Mesenchymal stem cell (in vitro differentiated cells and primary cell): ENCODE measurements around the gene RNASEH1.

Source experiments
- DNase-seq: peaks from one replicate; pipeline ENCODE4 v3.0.0-alpha.2; 2013
- H2AFZ ChIP-seq: one replicate; pipeline ENCODE4 v1.6.1; 2013; ENCODE audit warnings: low read depth, mild to moderate bottlenecking, control low read depth, inconsistent platforms, low read length, moderate library complexity
- H2AK5ac ChIP-seq: 2 replicates; pipeline ENCODE4 v1.6.1; 2013; ENCODE audit warnings: low read length, moderate library complexity, mild to moderate bottlenecking, inconsistent platforms; ENCODE audit not compliant: severe bottlenecking
- H2BK120ac ChIP-seq: one replicate; pipeline ENCODE4 v1.6.1; 2013; ENCODE audit warnings: low read depth, mild to moderate bottlenecking, inconsistent platforms, low read length, moderate library complexity
- H2BK12ac ChIP-seq, 2 experiments: one replicate each; pipeline ENCODE4 v1.6.1; 2013; ENCODE audit warnings: inconsistent platforms in 2 of 2, low read length in 2 of 2, mild to moderate bottlenecking in 2 of 2, moderate library complexity in 2 of 2, control low read depth in 1 of 2
- H2BK15ac ChIP-seq: one replicate; pipeline ENCODE4 v1.6.1; 2013; ENCODE audit warnings: mild to moderate bottlenecking, low read depth, inconsistent platforms; ENCODE audit not compliant: poor library complexity, severe bottlenecking
- H2BK5ac ChIP-seq: 2 replicates; pipeline ENCODE4 v1.6.1; 2013; ENCODE audit warnings: low read depth, mild to moderate bottlenecking, low read length, control low read depth, inconsistent platforms; ENCODE audit not compliant: poor library complexity, severe bottlenecking
- H3K14ac ChIP-seq, 2 experiments: one replicate each; pipeline ENCODE4 v1.6.1; 2013; ENCODE audit warnings: inconsistent platforms in 2 of 2, low read length in 2 of 2, control low read depth in 1 of 2, mild to moderate bottlenecking in 1 of 2, moderate library complexity in 1 of 2
- H3K18ac ChIP-seq, 2 experiments: one replicate each; pipeline ENCODE4 v1.6.1; 2013; ENCODE audit warnings: inconsistent platforms in 2 of 2, low read length in 2 of 2, control low read depth in 1 of 2, low read depth in 1 of 2, mild to moderate bottlenecking in 1 of 2
- H3K23ac ChIP-seq, 2 experiments: one replicate each; pipeline ENCODE4 v1.6.1; 2013; ENCODE audit warnings: inconsistent platforms in 2 of 2, low read length in 2 of 2, mild to moderate bottlenecking in 2 of 2, moderate library complexity in 2 of 2, control low read depth in 1 of 2
- H3K27ac ChIP-seq: 2 replicates; pipeline ENCODE4 v1.5.1; 2013; ENCODE audit warnings: mild to moderate bottlenecking, moderate library complexity, low read length, control low read depth, inconsistent platforms; ENCODE audit not compliant: poor library complexity, severe bottlenecking
- H3K27me3 ChIP-seq, 2 experiments: 2 replicates each; pipeline versions ENCODE4 v1.6.1 to v1.7.0; 2013; ENCODE audit warnings: low read length in 2 of 2, mild to moderate bottlenecking in 2 of 2, moderate library complexity in 2 of 2, control low read depth in 1 of 2, inconsistent platforms in 1 of 2; ENCODE audit not compliant: control insufficient read depth in 1 of 2, insufficient read depth in 1 of 2
- H3K36me3 ChIP-seq, 2 experiments: 2 replicates each; pipeline versions ENCODE4 v1.6.1 to v1.7.0; 2013; ENCODE audit warnings: low read length in 2 of 2, control low read depth in 1 of 2, inconsistent platforms in 1 of 2, low read depth in 1 of 2, mild to moderate bottlenecking in 1 of 2; ENCODE audit not compliant: insufficient read depth in 2 of 2, control insufficient read depth in 1 of 2
- H3K4ac ChIP-seq, 2 experiments: one replicate each; pipeline ENCODE4 v1.6.1; 2013; ENCODE audit warnings: inconsistent platforms in 2 of 2, low read length in 2 of 2, mild to moderate bottlenecking in 2 of 2, moderate library complexity in 2 of 2, control low read depth in 1 of 2, low read depth in 1 of 2
- H3K4me1 ChIP-seq: 2 replicates; pipeline ENCODE4 v1.6.1; 2013; ENCODE audit warnings: low read depth, low read length, control low read depth; ENCODE audit not compliant: control insufficient read depth, insufficient read depth
- H3K4me2 ChIP-seq: 2 replicates; pipeline ENCODE4 v1.6.1; 2013; ENCODE audit warnings: low read length, mild to moderate bottlenecking, inconsistent platforms; ENCODE audit not compliant: poor library complexity, severe bottlenecking
- H3K4me3 ChIP-seq, 2 experiments: 2 replicates each; pipeline versions ENCODE4 v1.5.1 to v1.7.0; 2013; ENCODE audit warnings: low read length in 2 of 2, mild to moderate bottlenecking in 2 of 2, control low read depth in 1 of 2, low read depth in 1 of 2; ENCODE audit not compliant: insufficient read depth in 1 of 2
- H3K79me1 ChIP-seq: replicated peaks from 2 replicates; pipeline ENCODE4 v1.6.1; 2013; ENCODE audit warnings: mild to moderate bottlenecking, control low read depth, low read length, inconsistent platforms; ENCODE audit not compliant: poor library complexity, severe bottlenecking
- H3K9ac ChIP-seq: 2 replicates; pipeline ENCODE4 v1.7.0; 2013; ENCODE audit warnings: mild to moderate bottlenecking, low read length, moderate library complexity
- H3K9me3 ChIP-seq: 2 replicates; pipeline ENCODE4 v1.7.0; 2013; ENCODE audit warnings: mild to moderate bottlenecking, low read length; ENCODE audit not compliant: control insufficient read depth
- H4K8ac ChIP-seq: one replicate; pipeline ENCODE4 v1.6.1; 2013; ENCODE audit warnings: inconsistent platforms, mild to moderate bottlenecking, low read length, moderate library complexity
- H4K91ac ChIP-seq: one replicate; pipeline ENCODE4 v1.6.1; 2013; ENCODE audit warnings: mild to moderate bottlenecking, low read length, inconsistent platforms
- WGBS: methylation state at CpG from one replicate; pipeline ENCODE4 v1.1.7; 2013; ENCODE audit warnings: mixed read lengths; 5-methylcytosine and 5-hydroxymethylcytosine counted together

The RNASEH1 gene

DNA sequence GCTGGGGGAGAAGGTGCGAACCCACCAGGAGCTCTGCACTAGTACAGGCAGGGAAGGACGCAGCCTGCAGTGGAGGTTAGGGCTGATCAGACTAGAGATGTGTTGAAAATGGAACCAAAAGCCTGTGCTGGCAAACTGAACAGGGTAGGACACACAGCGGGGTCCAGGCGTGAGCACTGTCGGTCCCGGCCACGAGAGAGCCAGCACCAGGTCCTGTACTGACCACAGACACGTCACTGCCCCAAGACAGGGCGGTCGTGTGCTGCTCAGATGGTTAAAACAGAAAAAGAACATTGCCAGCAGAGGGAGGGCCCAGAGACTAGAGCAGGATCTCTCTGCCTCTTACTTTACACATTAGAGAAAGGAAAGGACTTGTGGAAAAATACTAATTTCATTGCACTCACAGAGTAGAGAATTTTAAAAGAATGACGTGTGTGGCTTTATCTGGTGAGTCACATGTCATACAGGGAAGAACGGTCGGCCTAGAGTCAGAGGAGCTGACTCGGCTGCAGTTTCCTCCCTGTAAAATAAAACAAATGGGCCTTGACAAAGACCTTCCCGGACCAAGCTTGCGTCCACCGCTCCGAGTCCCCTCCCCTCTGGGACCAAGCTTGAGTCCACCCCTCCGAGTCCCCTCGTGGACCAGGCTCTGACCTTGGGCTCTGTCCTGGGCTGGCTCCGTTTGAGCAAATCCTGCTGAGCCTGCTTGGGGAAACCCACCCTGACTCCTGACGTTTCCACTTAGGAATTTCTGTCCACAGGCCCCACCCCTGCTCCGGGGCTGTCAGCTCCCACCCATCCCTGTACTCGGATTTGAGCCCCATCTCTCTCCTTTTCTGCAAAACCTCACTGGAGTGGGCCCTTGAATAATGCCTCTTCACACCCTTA, 22.1 kb downstream of the RNASEH1 start:
- H3K9me3 ChIP-seq = no peaks in the 10 kb centered on the region
- H4K91ac ChIP-seq = peak overlapping the region; percentile 97
- peak overlapping the region; percentile 87 for H3K4me2 ChIP-seq
- H3K4ac ChIP-seq = peak overlapping the region; percentile 93 to 98
- H2BK12ac ChIP-seq = peak overlapping the region; percentile 72 to 99
- H3K36me3 ChIP-seq = peaks cover 27 to 38% of the 10 kb centered on the region in 2 experiments
- H3K14ac ChIP-seq = peak overlapping the region in 1 of 2 experiments; percentile 91
- no peaks in the 10 kb centered on the region for H3K27me3 ChIP-seq
- peak overlapping the region; percentile 38 for H2BK15ac ChIP-seq
- peak overlapping the region in 1 of 2 experiments; percentile 97 for H3K23ac ChIP-seq
- DNase-seq = peak; percentile 99
- peak overlapping the region; percentile 91 for H2BK120ac ChIP-seq
- H3K79me1 ChIP-seq = peaks cover 11% of the 10 kb centered on the region
- H3K18ac ChIP-seq = peak overlapping the region; percentile 97 to 100
- H2AFZ ChIP-seq = peak overlapping the region; percentile 77
- peak overlapping the region; percentile 96 for H2BK5ac ChIP-seq
- peaks cover 15% of the 10 kb centered on the region for H3K4me1 ChIP-seq
- H4K8ac ChIP-seq = peak overlapping the region; percentile 98
- WGBS = 9% methylated on average over 23 of the region's 24 CpGs
- H2AK5ac ChIP-seq = peak overlapping the region; percentile 80
- H3K4me3 ChIP-seq = peak overlapping the region; percentile 51 to 68
- peak overlapping the region; percentile 95 for H3K9ac ChIP-seq
- peak overlapping the region; percentile 100 for H3K27ac ChIP-seq

DNA sequence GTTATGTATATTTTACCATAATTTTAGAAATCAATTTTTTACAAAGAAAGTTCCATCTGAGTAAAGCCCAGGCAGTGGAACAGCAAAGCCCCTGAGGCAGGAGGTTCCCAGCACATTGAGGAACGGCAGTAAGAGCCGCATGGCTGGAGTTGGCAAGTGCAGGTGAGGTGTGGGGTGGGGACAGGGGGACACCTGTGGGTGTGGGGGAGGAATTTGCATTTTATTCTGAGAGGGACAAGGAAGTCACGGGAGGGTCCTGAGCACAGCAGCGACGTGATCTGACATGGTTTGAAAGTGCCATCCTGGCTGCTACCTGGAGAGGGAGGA, 22.7 kb downstream of the RNASEH1 start:
- no peaks in the 10 kb centered on the region for H3K9me3 ChIP-seq
- peak overlapping the region; percentile 87 to 100 for H3K18ac ChIP-seq
- H3K4ac ChIP-seq = peak overlapping the region; percentile 93 to 98
- H2BK12ac ChIP-seq = peak overlapping the region; percentile 72 to 99
- H2BK5ac ChIP-seq = no peak overlapping the region
- peaks cover 27 to 34% of the 10 kb centered on the region in 2 experiments for H3K36me3 ChIP-seq
- H3K27me3 ChIP-seq = no peaks in the 10 kb centered on the region
- H3K4me1 ChIP-seq = peaks cover 15% of the 10 kb centered on the region
- H3K4me3 ChIP-seq = peak overlapping the region; percentile 5 to 68
- peak overlapping the region; percentile 38 for H2BK15ac ChIP-seq
- H3K27ac ChIP-seq = peak overlapping the region; percentile 100
- WGBS = 69% methylated on average over 5 of the region's 5 CpGs
- peak overlapping the region; percentile 95 for H3K9ac ChIP-seq
- no peak for DNase-seq
- peak overlapping the region in 1 of 2 experiments; percentile 97 for H3K23ac ChIP-seq
- H3K79me1 ChIP-seq = peaks cover 9% of the 10 kb centered on the region
- H2AK5ac ChIP-seq = peak overlapping the region; percentile 80
- H4K91ac ChIP-seq = peak overlapping the region; percentile 95
- H3K14ac ChIP-seq = peak overlapping the region in 1 of 2 experiments; percentile 91
- peak overlapping the region; percentile 67 for H2AFZ ChIP-seq
- H4K8ac ChIP-seq = peak overlapping the region; percentile 94
- peak overlapping the region; percentile 80 for H2BK120ac ChIP-seq
- peak overlapping the region; percentile 80 for H3K4me2 ChIP-seq

GRCh38 chr2:3534251-3534814, 23.8 kb downstream of the RNASEH1 start:
- H3K27me3 ChIP-seq = no peaks in the 10 kb centered on the region
- H3K23ac ChIP-seq = no peak overlapping the region
- H3K14ac ChIP-seq = no peak overlapping the region
- no peak overlapping the region for H3K9ac ChIP-seq
- peak overlapping the region in 1 of 2 experiments; percentile 12 for H2BK12ac ChIP-seq
- H3K79me1 ChIP-seq = peaks cover 9% of the 10 kb centered on the region
- WGBS = 98% methylated on average over 23 of the region's 24 CpGs
- H3K36me3 ChIP-seq = peaks cover 26 to 27% of the 10 kb centered on the region in 2 experiments
- H4K8ac ChIP-seq = no peak overlapping the region
- H3K18ac ChIP-seq = no peak overlapping the region
- H3K27ac ChIP-seq = no peak overlapping the region
- peaks cover 15% of the 10 kb centered on the region for H3K4me1 ChIP-seq
- H3K4me3 ChIP-seq = no peak overlapping the region
- no peak overlapping the region for H2BK15ac ChIP-seq
- no peak overlapping the region for H3K4me2 ChIP-seq
- H2BK120ac ChIP-seq = no peak overlapping the region
- H3K9me3 ChIP-seq = no peaks in the 10 kb centered on the region
- H2AK5ac ChIP-seq = peak overlapping the region; percentile 75
- H4K91ac ChIP-seq = peak overlapping the region; percentile 6
- H3K4ac ChIP-seq = peak overlapping the region in 1 of 2 experiments; percentile 63
- DNase-seq = no peak
- no peak overlapping the region for H2AFZ ChIP-seq
- no peak overlapping the region for H2BK5ac ChIP-seq

DNA sequence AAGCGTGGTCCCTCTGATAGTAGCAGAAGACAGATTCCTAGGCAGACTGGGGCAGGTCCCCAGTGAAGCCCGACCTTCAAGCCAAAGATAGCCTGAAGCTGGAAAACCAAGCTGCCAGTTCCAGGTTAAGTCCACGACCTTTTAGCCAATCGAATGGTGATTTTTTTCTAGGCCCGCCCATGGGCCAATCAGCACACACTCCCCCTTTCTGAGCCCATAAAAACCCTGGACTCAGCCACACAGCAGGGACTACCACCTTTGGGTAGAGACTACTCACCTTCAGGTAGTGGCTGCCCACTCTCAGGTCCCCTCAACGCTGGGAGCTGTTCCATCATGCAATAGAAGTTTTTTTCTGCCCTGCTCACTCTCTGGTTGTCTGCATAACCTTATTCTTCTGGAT, 24.3 kb downstream of the RNASEH1 start:
- peaks cover 21 to 28% of the 10 kb centered on the region in 2 experiments for H3K36me3 ChIP-seq
- 81% methylated on average over 6 of the region's 6 CpGs for WGBS
- H4K8ac ChIP-seq = no peak overlapping the region
- no peak overlapping the region for H2AFZ ChIP-seq
- no peak overlapping the region for H2BK120ac ChIP-seq
- H3K79me1 ChIP-seq = peaks cover 9% of the 10 kb centered on the region
- H3K4me1 ChIP-seq = peaks cover 15% of the 10 kb centered on the region
- no peaks in the 10 kb centered on the region for H3K9me3 ChIP-seq
- no peaks in the 10 kb centered on the region for H3K27me3 ChIP-seq
- DNase-seq = no peak
- no peak overlapping the region for H3K4me2 ChIP-seq
- H2BK5ac ChIP-seq = no peak overlapping the region
- no peak overlapping the region for H3K18ac ChIP-seq
- H3K23ac ChIP-seq = no peak overlapping the region
- H3K9ac ChIP-seq = no peak overlapping the region
- no peak overlapping the region for H3K14ac ChIP-seq
- H2BK15ac ChIP-seq = no peak overlapping the region
- no peak overlapping the region for H4K91ac ChIP-seq
- no peak overlapping the region for H3K27ac ChIP-seq
- H2AK5ac ChIP-seq = no peak overlapping the region
- H3K4ac ChIP-seq = no peak overlapping the region
- H3K4me3 ChIP-seq = no peak overlapping the region
- H2BK12ac ChIP-seq = no peak overlapping the region
